Measurements from ENCODE around the gene OR52I1. TPM values are rescaled to one million over a fixed set of nuclear protein-coding genes. Genes with fewer than 3 reads are reported as not detected.
A peak's percentile ranks its signal among the peaks of the same experiment; 100 is the strongest.

OR52I1 gene
- total and polyA plus RNA-seq, 10 of the 15 experiments (the other 5 are each of a cell fraction or from before 2014, with no cell fraction given) = not detected

GRCh38 chr11:4606231-4607015 is 12.6 kb downstream of the OR52I1 start:
- in situ Hi-C loops (cut with MboI) = no loop called here
- Histone ChIP-seq H3K4me2 (ENCODE audit: control insufficient read depth, insufficient read depth) (peak overlapping the region; percentile 83), H3K27me3 (replicated peaks in 1 of 2; ENCODE audit: control insufficient read depth in 2 of 2, insufficient read depth in 2 of 2, low read length in 1 of 2) (no peaks in the 10 kb centered on the region), H3K9ac (ENCODE audit: control insufficient read depth, insufficient read depth, low read length) (peak overlapping the region; percentile 33; the same call in 1 of the 2 replicates), H3K79me2 (ENCODE audit: control insufficient read depth, insufficient read depth, low read length) (peaks cover 3% of the 10 kb centered on the region; the same call in 1 of the 2 replicates), H3K27ac (ENCODE audit: control insufficient read depth, insufficient read depth) (no peak overlapping the region), H4K20me1 (ENCODE audit: control insufficient read depth, insufficient read depth) (no peaks in the 10 kb centered on the region), H3K36me3 (ENCODE audit: control insufficient read depth in 2 of 2, insufficient read depth in 2 of 2, low read length in 1 of 2) (peaks cover 0 to 4% of the 10 kb centered on the region in 2 experiments; a peak in 2 of 4 replicates), H3K4me3 (peak overlapping the region; percentile 70), H2AFZ (ENCODE audit: control insufficient read depth, low read depth, low read length) (peak overlapping the region; percentile 91; the same call in 1 of the 2 replicates), H3K4me1 (ENCODE audit: control insufficient read depth, insufficient read depth, low read length) (peaks cover 3% of the 10 kb centered on the region; the same call in 1 of the 2 replicates), H3K9me3 (replicated peaks; ENCODE audit: control insufficient read depth, insufficient read depth, low read length) (no peaks in the 10 kb centered on the region; the same call in 2 of the 3 replicates)
- intact Hi-C loops (cut with micrococcal nuclease; ENCODE audit: unreplicated experiment) = no loop called here
- ChIA-PET CTCF (no interaction called here), RAD21 (ENCODE audit: unreplicated experiment) (no interaction called here), POLR2A (interaction anchor here (1.1 kb wide), 1 partner anchor 15 kb away, joined by 3 read pairs; no protein-coding TSS in a partner anchor), SMC1A (ENCODE audit: uncharacterized antibody, unreplicated experiment) (interaction anchor here (0.6 to 1.1 kb wide), 2 partner anchors 16 to 1835 kb away, joined by 3 read pairs; partner anchors contain the start of gene HPX)
- FAIRE-seq = no peak
- WGBS (ENCODE audit: insufficient coverage, insufficient replicate concordance, low lambda C conversion rate, missing lambda C conversion rate) = 21% methylated on average over 1 of the region's 1 CpG
- no TSS peak for BruUV-seq (replicated peaks)
- TF ChIP-seq ZSCAN29 (IDR thresholded peaks at IDR 0.05) = no peak
- no peak for TF ChIP-seq MEF2B (IDR thresholded peaks at IDR 0.05; ENCODE audit: partially characterized antibody, poor library complexity, severe bottlenecking)
- no peak for TF ChIP-seq USF2 (IDR thresholded peaks at IDR 0.05; ENCODE audit: borderline replicate concordance, low read depth, low read length)
- TF ChIP-seq SUPT20H (IDR thresholded peaks at IDR 0.05; ENCODE audit: borderline replicate concordance, control insufficient read depth, low read depth, low read length) = no peak
- TF ChIP-seq E2F4 (IDR thresholded peaks at IDR 0.05; ENCODE audit: low read depth, low read length) = no peak
- TF ChIP-seq RBBP5 (conservative IDR thresholded peaks at IDR 0.05) = no peak
- no peak for TF ChIP-seq TAF1 (IDR thresholded peaks at IDR 0.05; ENCODE audit: borderline replicate concordance, low read depth, low read length)
- no peak for TF ChIP-seq ZNF384 (IDR thresholded peaks at IDR 0.05; ENCODE audit: borderline replicate concordance, low read depth, low read length)
- DNase-seq (ENCODE audit: low read depth, low spot score) = no peak
- no peak for ATAC-seq

All from GM12878 (cell line).